ENCODE data around the gene ZNF385A. TPM values are rescaled to one million over a fixed set of nuclear protein-coding genes. Genes with fewer than 3 reads are reported as not detected.

ZNF385A gene
- total and polyA plus RNA-seq, 5 donors: 6.0 to 17.0 (median 8.3) TPM

- no peaks in the 10 kb centered on the region for H3K9me3 ChIP-seq (ENCODE audit: control insufficient read depth, low read length)
- no peaks in the 10 kb centered on the region for H3K4me1 ChIP-seq (ENCODE audit: control insufficient read depth, insufficient read depth, low read length)
- WGBS: 71% methylated on average over 7 of the region's 7 CpGs
- intact Hi-C loops (cut with DNase I): no loop called here
- ATAC-seq: peak; percentile 2 to 7
- H3K27me3 ChIP-seq (ENCODE audit: control insufficient read depth, insufficient read depth): no peaks in the 10 kb centered on the region
- no peak overlapping the region for H3K27ac ChIP-seq (ENCODE audit: low read length)
- peak in 1 of 3 donors; percentile 26 for DNase-seq
- H3K4me3 ChIP-seq (ENCODE audit: low read length): no peak overlapping the region
Observed at GRCh38 chr12:54390176-54390667, 5.7 kb upstream of the ZNF385A start.

- Histone ChIP-seq H3K4me3 (ENCODE audit: low read length) (no peak overlapping the region), H3K9me3 (ENCODE audit: control insufficient read depth, low read length) (no peaks in the 10 kb centered on the region), H3K4me1 (ENCODE audit: control insufficient read depth, insufficient read depth, low read length) (no peaks in the 10 kb centered on the region), H3K27me3 (ENCODE audit: control insufficient read depth, insufficient read depth) (no peaks in the 10 kb centered on the region), H3K27ac (ENCODE audit: low read length) (no peak overlapping the region)
- ATAC-seq (no peak), DNase-seq (no peak)
- intact Hi-C loops (cut with DNase I): no loop called here
- WGBS: 85% methylated on average over 5 of the region's 5 CpGs
Observed at GRCh38 chr12:54389607-54390175, 5.2 kb upstream of the ZNF385A start.

- ATAC-seq (no peak), DNase-seq (peak in 1 of 3 donors; percentile 7)
- 88% methylated on average over 3 of the region's 3 CpGs for WGBS
- intact Hi-C loops (cut with DNase I): no loop called here
- no peaks in the 10 kb centered on the region for H3K9me3 ChIP-seq (ENCODE audit: control insufficient read depth, low read length)
- H3K4me3 ChIP-seq (ENCODE audit: low read length): no peak overlapping the region
- H3K27ac ChIP-seq (ENCODE audit: low read length): no peak overlapping the region
- no peaks in the 10 kb centered on the region for H3K4me1 ChIP-seq (ENCODE audit: control insufficient read depth, insufficient read depth, low read length)
- H3K27me3 ChIP-seq (ENCODE audit: control insufficient read depth, insufficient read depth): no peaks in the 10 kb centered on the region
Observed at GRCh38 chr12:54389134-54389508, 4.6 kb upstream of the ZNF385A start.

- Histone ChIP-seq H3K27me3 (ENCODE audit: control insufficient read depth, insufficient read depth) (no peaks in the 10 kb centered on the region), H3K27ac (ENCODE audit: low read length) (no peak overlapping the region), H3K9me3 (ENCODE audit: control insufficient read depth, low read length) (no peaks in the 10 kb centered on the region), H3K4me1 (ENCODE audit: control insufficient read depth, insufficient read depth, low read length) (no peaks in the 10 kb centered on the region), H3K4me3 (ENCODE audit: low read length) (no peak overlapping the region)
- intact Hi-C loops (cut with DNase I): no loop called here
- 70% methylated on average over 4 of the region's 4 CpGs for whole genome bisulfite sequencing
- peak in 1 of 3 donors; percentile 12 for DNase-seq
- ATAC-seq: no peak
Observed at GRCh38 chr12:54388237-54389133, 4.0 kb upstream of the ZNF385A start.

- DNase-seq: peak in 1 of 3 donors; percentile 13
- Histone ChIP-seq H3K27me3 (ENCODE audit: control insufficient read depth, insufficient read depth) (no peaks in the 10 kb centered on the region), H3K4me1 (ENCODE audit: control insufficient read depth, insufficient read depth, low read length) (no peaks in the 10 kb centered on the region), H3K9me3 (ENCODE audit: control insufficient read depth, low read length) (no peaks in the 10 kb centered on the region), H3K4me3 (ENCODE audit: low read length) (no peak overlapping the region), H3K27ac (ENCODE audit: low read length) (no peak overlapping the region)
- intact Hi-C loops (cut with DNase I): no loop called here
- 88% methylated on average over 3 of the region's 3 CpGs for WGBS
- no peak for ATAC-seq
Observed at GRCh38 chr12:54387114-54387467, 2.6 kb upstream of the ZNF385A start.

GRCh38 chr12:54386403-54387113 is 2.0 kb upstream of the ZNF385A start:
- Histone ChIP-seq H3K27me3 (ENCODE audit: control insufficient read depth, insufficient read depth) (no peaks in the 10 kb centered on the region), H3K27ac (ENCODE audit: low read length) (no peak overlapping the region), H3K4me3 (ENCODE audit: low read length) (no peak overlapping the region), H3K4me1 (ENCODE audit: control insufficient read depth, insufficient read depth, low read length) (no peaks in the 10 kb centered on the region), H3K9me3 (ENCODE audit: control insufficient read depth, low read length) (no peaks in the 10 kb centered on the region)
- ATAC-seq: no peak
- DNase-seq: peak in 1 of 3 donors; percentile 5
- 82% methylated on average over 3 of the region's 3 CpGs for WGBS
- intact Hi-C loops (cut with DNase I): no loop called here

- WGBS: 63% methylated on average over 10 of the region's 10 CpGs
- DNase-seq (peak; percentile 33 to 74 (median 69)), ATAC-seq (peak; percentile 5 to 30)
- Histone ChIP-seq H3K4me1 (ENCODE audit: control insufficient read depth, insufficient read depth, low read length) (no peaks in the 10 kb centered on the region), H3K9me3 (ENCODE audit: control insufficient read depth, low read length) (no peaks in the 10 kb centered on the region), H3K4me3 (ENCODE audit: low read length) (no peak overlapping the region), H3K27ac (ENCODE audit: low read length) (peak overlapping the region; percentile 87), H3K27me3 (ENCODE audit: control insufficient read depth, insufficient read depth) (no peaks in the 10 kb centered on the region)
- intact Hi-C loops (cut with DNase I): no loop called here
Observed at GRCh38 chr12:54385251-54385914, 850 bp upstream of the ZNF385A start.

- no peak for ATAC-seq
- H3K4me3 ChIP-seq (ENCODE audit: low read length): no peak overlapping the region
Observed at GRCh38 chr12:54383041-54383609, 1.4 kb downstream of the ZNF385A start.

GRCh38 chr12:54381136-54381535 is 3.4 kb downstream of the ZNF385A start:
- Histone ChIP-seq H3K27me3 (ENCODE audit: control insufficient read depth, insufficient read depth) (no peaks in the 10 kb centered on the region), H3K27ac (ENCODE audit: low read length) (no peak overlapping the region), H3K9me3 (ENCODE audit: control insufficient read depth, low read length) (no peaks in the 10 kb centered on the region), H3K4me1 (ENCODE audit: control insufficient read depth, insufficient read depth, low read length) (peaks cover 5% of the 10 kb centered on the region), H3K4me3 (ENCODE audit: low read length) (no peak overlapping the region)
- intact Hi-C loops (cut with DNase I): no loop called here
- ATAC-seq (no peak), DNase-seq (no peak)
- 96% methylated on average over 4 of the region's 4 CpGs for whole genome bisulfite sequencing

More at GRCh38 chr12:54383041-54383609, 1.4 kb downstream of the ZNF385A start:
- WGBS: 88% methylated on average over 3 of the region's 3 CpGs
- Histone ChIP-seq H3K9me3 (ENCODE audit: control insufficient read depth, low read length) (no peaks in the 10 kb centered on the region), H3K27ac (ENCODE audit: low read length) (no peak overlapping the region), H3K27me3 (ENCODE audit: control insufficient read depth, insufficient read depth) (no peaks in the 10 kb centered on the region), H3K4me1 (ENCODE audit: control insufficient read depth, insufficient read depth, low read length) (no peaks in the 10 kb centered on the region)
- intact Hi-C loops (cut with DNase I): no loop called here
- no peak for DNase-seq

GRCh38 chr12:54379398-54380201 is 4.9 kb downstream of the ZNF385A start:
- ATAC-seq (peak; percentile 82 to 83), DNase-seq (peak; percentile 93 to 97 (median 97))
- H3K4me1 ChIP-seq (ENCODE audit: control insufficient read depth, insufficient read depth, low read length): peaks cover 5% of the 10 kb centered on the region
- no peaks in the 10 kb centered on the region for H3K9me3 ChIP-seq (ENCODE audit: control insufficient read depth, low read length)
- WGBS: 8% methylated on average over 19 of the region's 19 CpGs
- no peaks in the 10 kb centered on the region for H3K27me3 ChIP-seq (ENCODE audit: control insufficient read depth, insufficient read depth)
- peak overlapping the region; percentile 42 for H3K27ac ChIP-seq (ENCODE audit: low read length)
- intact Hi-C loops (cut with DNase I): no loop called here
- H3K4me3 ChIP-seq (ENCODE audit: low read length): peak overlapping the region; percentile 56
